Activated naive CD4-positive, alpha-beta T cell treated with anti-CD3 and anti-CD28 coated beads, Interleukin-2, amount 50 U/mL, for 72 hours (primary cell): ENCODE measurements around the gene OSBPL10. TPM values are rescaled to one million over a fixed set of nuclear protein-coding genes. Genes with fewer than 3 reads are reported as not detected.
A peak's percentile ranks its signal among the peaks of the same experiment; 100 is the strongest.
"Not testable (repeated sequence)": the region's sequence is repeated elsewhere in the genome, so short reads cannot be mapped to it uniquely, and the experiment has no call there.

Experiments
- ATAC-seq, 2 donors: fragments of 150-1000 bp; cut with Tn5 transposase; 2 replicates each; pipeline ENCODE4 v1.10.0; 2021; ENCODE audit warnings: mild to moderate bottlenecking in 2 of 2, moderate library complexity in 2 of 2
- DNase-seq, 2 donors: peaks; one replicate each; pipeline ENCODE4 v3.0.0; 2021 to 2022; ENCODE audit warnings: low spot score in 2 of 2
- H3K27ac Mint-ChIP-seq, 2 donors: one replicate each; pipeline ENCODE4 v1.8.0; 2022; ENCODE audit warnings: mild to moderate bottlenecking in 2 of 2, mixed read lengths in 2 of 2
- H3K36me3 Mint-ChIP-seq, 2 donors: one replicate each; pipeline ENCODE4 v1.8.0; 2022; ENCODE audit warnings: mixed read lengths in 2 of 2
- H3K9me3 Mint-ChIP-seq, 2 donors: one replicate each; pipeline ENCODE4 v1.8.0; 2022; ENCODE audit warnings: mixed read lengths in 2 of 2
- total RNA-seq, 2 donors: library from RNA; stranded (reverse); gene quantifications; one replicate each; pipeline ENCODE4 v1.2.3, GENCODE V29; 2022

The OSBPL10 gene
- total RNA-seq, 2 donors from 2014 or later, result 1.1 to 32.6 TPM

DNA sequence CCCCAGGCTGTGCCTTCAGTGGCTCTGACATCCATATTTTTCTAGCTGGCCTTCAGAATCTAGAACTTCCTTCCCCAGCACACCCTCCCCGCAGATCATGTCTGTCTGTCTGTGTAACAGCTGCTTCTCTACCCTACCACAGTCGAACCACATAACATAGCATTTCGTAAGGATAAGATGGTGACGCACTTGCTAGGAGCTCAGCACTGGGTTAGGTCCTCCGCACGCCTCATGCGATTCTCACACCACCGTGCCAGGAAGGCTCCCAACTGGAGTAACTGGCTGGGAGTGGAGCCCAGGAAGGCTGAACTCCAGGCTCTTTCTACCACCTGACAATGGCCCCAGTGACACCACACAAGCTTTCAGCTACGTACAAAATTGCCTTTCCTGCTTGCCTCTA, 279.8 kb downstream of the OSBPL10 start:
- H3K9me3 Mint-ChIP-seq, result no peaks in the 10 kb centered on the region

DNA sequence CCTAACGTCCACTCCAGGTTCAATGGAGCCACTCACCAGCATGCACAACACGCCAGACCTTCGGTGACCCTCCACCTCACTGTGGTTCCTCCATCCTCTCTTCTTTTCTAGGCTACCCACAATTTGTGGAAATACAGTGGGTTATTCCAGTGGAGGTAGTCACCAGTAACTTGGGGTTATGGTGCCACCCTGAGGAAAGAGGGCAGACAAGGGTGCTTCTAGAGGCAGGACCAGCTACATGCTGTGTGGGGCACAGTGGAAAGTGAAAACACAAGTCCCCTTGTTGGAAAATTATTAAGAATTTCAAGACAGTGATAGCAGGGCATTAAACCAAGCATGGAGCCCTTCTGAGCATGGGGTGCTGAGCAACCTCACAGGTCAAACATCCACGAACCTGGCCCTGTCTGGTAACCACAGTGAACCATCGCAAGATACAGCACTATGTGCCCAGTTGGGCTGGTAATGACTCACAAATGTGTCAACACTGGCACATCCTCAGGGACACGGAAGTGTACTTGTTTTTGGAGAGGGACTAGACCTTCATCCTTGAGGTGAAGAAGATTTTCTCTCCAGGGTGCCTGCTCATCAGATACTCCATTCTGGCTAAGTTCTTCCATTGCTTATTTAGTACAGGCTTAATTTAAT, 281.6 kb downstream of the OSBPL10 start:
- Mint-ChIP-seq H3K9me3 (no peaks in the 10 kb centered on the region), H3K36me3 (peaks cover 0 to 9% of the 10 kb centered on the region in 2 donors), H3K27ac (no peak overlapping the region)
- no peak for DNase-seq
- no peak for ATAC-seq

More for the DNA sequence above, 279.8 kb downstream of the OSBPL10 start:
- no peak overlapping the region for H3K27ac Mint-ChIP-seq
- H3K36me3 Mint-ChIP-seq, result peaks cover 0 to 9% of the 10 kb centered on the region in 2 donors
- DNase-seq (no peak), ATAC-seq (no peak)

DNA sequence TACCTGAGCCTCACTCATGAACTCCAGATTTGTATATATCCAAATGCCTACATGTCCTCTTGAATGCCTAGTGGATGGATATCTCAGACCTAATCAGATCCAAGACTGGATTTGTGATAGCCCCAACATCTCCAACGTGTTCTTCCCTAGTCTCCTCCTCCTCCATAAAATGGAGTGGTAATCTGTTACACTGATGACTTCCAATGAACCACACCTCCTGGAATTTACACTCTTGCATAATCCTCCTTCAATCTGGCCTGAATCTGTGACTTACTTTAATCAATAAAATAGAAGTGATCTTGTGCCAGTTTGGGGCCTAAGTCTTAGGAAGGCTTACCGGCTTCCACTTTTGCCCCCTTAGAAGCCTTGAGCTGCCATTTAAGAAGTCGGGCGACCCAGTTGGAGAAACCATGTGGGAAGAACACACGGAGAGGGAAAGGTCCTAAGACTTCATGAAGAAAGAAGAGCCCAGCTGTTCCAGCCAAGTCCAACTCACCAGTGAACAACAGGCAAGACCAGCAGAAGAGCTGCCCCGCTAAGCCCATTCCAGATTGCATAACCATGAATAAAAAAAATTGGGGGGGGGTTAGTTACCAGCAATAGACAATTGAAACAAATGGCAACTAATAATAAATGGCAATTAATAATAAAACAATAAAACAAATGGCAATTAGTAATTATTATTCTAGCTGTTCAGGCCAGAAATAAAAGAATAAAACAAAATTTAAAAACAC, 284.1 kb downstream of the OSBPL10 start:
- no peak overlapping the region for H3K27ac Mint-ChIP-seq
- ATAC-seq (no peak), DNase-seq (no peak)
- H3K9me3 Mint-ChIP-seq, result no peaks in the 10 kb centered on the region
- H3K36me3 Mint-ChIP-seq, result peaks cover 0 to 9% of the 10 kb centered on the region in 2 donors

DNA sequence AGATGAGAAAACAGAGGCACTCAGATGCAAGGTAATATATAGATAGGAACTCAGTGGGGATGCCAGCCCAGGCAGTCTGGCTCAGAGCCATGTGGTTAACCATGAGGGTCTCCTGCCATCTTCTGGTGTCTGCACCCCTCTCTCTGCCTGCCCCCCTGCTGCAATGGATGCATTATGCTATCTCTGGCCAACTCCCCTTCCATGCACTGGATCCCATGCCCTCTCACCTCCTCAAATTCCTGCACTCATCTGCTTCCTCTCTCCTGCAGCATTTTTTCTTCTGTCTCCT, 285.1 kb downstream of the OSBPL10 start:
- DNase-seq (no peak), ATAC-seq (peak in 1 of 2 donors; percentile 26)
- no peaks in the 10 kb centered on the region for H3K9me3 Mint-ChIP-seq
- H3K36me3 Mint-ChIP-seq, result peaks cover 0 to 13% of the 10 kb centered on the region in 2 donors
- no peak overlapping the region for H3K27ac Mint-ChIP-seq

DNA sequence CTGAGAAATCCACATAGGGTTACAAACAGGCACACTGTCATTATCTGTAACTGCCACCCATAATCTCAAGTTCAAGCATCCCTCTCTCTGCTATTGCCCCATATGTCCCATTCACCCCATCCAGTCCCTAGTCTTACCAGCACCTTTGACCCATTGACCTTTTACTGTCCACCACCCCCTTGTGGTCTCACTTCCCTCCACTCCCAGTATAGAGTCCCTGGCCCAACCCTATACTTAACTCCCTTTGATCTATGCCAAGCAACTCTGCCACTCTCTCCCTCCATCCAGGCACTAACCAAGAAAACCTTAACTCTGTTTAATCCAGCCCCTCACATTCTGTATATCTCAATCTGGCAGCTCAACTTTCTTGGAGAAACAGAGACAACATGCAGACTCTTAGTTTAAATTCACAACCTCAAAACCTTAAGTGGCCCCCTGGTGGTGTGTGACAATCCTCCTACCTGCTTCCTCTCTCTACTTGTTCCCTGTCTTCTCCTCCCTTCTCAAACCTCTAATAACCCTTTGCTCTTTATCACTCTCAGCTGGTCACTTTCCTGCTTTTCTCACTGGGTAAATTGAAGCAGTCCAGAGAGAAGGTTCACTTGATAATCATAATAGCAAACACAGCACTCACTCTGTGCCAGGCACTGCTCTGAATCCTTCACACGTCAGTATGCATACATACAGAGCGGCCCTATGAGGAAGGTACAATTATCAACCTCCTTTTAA, 285.6 kb downstream of the OSBPL10 start:
- peak in 1 of 2 donors; percentile 44 for ATAC-seq
- DNase-seq, result peak in 1 of 2 donors; percentile 30
- Mint-ChIP-seq H3K27ac (no peak overlapping the region), H3K9me3 (no peaks in the 10 kb centered on the region), H3K36me3 (peaks cover 4 to 18% of the 10 kb centered on the region in 2 donors)

DNA sequence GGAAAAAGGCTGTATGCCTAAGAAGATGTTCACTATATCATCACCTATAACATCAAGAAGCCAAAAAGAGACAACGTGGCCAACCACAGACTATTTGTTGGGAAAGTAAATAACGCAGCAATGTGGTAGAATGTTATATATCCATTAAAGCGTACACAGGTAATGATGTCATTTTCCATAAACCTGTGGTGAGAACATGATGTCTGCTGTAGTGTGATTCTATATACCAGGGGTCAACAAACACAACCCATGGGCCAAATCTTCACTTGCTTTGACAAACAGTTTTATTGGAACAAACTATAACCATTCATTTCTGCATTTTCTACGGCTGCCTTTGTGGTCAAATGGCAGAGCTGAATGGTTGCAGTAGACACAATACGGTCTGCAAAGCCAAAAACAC, 287.7 kb downstream of the OSBPL10 start:
- ATAC-seq, result no peak
- H3K9me3 Mint-ChIP-seq, result peaks cover 10 to 12% of the 10 kb centered on the region in 2 donors
- H3K36me3 Mint-ChIP-seq, result peaks cover 15 to 27% of the 10 kb centered on the region in 2 donors
- DNase-seq, result no peak
- no peak overlapping the region for H3K27ac Mint-ChIP-seq

DNA sequence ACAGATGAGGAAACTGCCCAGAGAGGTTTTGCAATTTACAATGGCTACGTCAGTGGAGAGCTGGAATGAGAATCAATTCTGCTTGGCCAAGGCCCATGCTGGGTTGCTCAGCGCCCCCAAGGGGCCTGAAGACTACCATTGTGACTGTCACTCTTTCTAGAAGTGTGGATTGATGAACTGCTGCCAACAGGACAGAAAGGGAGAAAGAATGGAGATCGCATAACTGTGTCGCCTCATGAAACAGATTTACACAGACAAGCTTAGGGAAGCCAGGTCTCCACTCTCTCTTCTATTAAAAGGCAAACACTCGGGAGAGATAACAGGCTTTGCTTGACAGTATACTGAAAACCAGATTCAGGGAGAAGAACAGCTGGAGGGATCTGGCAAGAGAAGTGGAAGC, 288.3 kb downstream of the OSBPL10 start:
- Mint-ChIP-seq H3K36me3 (peaks cover 15 to 26% of the 10 kb centered on the region in 2 donors), H3K9me3 (peaks cover 10 to 15% of the 10 kb centered on the region in 2 donors), H3K27ac (no peak overlapping the region)
- ATAC-seq (no peak), DNase-seq (no peak)

DNA sequence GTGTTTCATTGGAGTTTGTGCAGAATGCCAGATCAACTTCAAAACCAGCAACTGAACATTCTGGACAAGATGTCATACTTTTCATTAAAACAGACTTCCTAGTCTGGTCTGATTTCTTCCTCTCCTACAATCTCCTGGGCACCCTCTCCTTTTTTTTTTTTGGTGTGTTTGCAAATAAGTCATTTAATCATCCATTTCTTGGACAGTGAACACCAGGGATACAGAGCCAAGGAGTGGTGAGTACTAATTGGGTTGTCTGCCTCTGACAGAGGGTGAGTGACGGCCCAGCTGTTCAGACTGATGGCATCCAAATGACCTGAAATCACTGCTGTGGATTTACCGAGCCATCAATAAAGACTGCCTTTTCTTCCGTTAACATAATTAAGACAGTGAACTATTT, 290.3 kb downstream of the OSBPL10 start:
- no peak for DNase-seq
- no peak for ATAC-seq
- Mint-ChIP-seq H3K9me3 (peaks cover 10 to 15% of the 10 kb centered on the region in 2 donors), H3K27ac (no peak overlapping the region), H3K36me3 (peaks cover 15 to 26% of the 10 kb centered on the region in 2 donors)

DNA sequence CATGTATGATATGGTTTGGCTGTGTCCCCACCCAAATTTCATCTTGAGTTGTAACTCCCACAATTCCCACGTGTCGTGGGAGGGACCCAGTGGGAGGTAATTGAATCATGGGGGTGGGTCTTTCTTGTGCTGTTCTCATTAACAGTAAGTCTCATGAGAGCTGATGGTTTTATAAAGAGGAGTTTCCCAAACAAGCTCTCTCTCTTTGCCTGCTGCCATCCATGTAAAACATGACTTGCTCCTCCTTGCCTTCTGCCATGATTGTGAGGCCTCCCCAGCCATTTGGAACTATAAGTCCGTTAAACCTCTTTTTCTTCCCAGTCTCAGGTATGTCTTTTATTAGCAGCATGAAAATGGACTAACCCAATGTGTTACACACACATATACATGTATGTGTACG, 291.5 kb downstream of the OSBPL10 start:
- Mint-ChIP-seq H3K36me3 (peaks cover 15 to 26% of the 10 kb centered on the region in 2 donors), H3K27ac (peak overlapping the region in 1 of 2 donors; percentile 13), H3K9me3 (peaks cover 10 to 15% of the 10 kb centered on the region in 2 donors)
- not testable (repeated sequence) for DNase-seq, ATAC-seq

DNA sequence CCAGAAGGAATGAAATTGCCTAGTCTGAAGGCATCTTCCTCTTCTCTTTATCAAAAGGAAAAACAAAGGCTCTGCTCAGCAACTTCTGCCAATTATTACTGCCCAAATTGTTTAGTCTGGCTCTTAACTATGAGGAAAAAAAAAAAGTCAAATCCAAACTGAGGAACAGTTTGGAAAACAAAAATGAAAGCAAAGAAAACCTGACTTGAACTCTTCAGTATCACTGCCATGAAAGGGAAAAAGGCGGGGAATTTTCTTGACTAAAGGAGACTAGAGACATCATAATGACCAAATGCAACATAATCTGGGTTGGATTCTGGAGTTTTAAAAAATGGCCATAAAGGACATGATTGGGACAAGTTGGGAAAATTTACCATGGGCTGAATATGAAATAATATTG, 292.1 kb downstream of the OSBPL10 start:
- Mint-ChIP-seq H3K27ac (peak overlapping the region; percentile 13 to 25), H3K9me3 (peaks cover 10 to 15% of the 10 kb centered on the region in 2 donors), H3K36me3 (peaks cover 15 to 27% of the 10 kb centered on the region in 2 donors)
- DNase-seq, result no peak
- ATAC-seq, result no peak

DNA sequence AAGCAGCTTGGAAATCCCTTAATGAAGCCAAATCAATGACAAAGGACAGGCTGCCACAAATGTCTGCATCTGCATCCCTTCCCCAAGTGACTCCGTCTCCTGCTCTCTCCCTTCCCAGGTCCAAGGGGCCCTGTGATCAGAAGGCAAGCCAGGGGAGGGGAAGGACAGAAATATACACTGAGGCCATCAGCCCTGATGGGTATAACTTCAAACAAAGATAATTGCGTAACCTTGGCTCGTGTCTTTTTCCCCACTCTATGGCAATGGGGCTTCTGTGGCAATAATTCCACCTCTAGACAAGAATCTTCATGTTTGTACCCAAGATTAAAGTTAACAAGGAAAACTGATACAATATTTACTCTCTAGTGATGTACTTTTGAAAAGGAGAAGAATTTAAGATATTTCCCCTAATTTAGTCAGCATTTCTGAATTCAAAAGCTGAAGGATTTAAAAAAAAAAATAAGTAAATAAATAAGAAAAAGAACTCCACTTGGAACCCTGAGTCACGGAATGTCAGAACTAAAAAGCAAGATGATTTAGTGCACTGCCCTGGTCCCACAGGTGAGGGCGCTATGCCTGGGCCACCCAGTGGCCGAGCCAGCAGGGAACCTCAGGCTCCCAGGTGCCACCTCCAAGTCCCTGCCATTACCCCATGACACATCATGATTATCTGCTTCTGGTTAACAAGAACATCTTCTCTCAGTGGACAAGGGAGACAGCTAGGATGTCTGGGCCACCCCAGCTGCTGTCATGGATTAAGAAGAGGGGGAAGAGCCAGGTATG, 293.9 kb downstream of the OSBPL10 start:
- no peak for ATAC-seq

DNA sequence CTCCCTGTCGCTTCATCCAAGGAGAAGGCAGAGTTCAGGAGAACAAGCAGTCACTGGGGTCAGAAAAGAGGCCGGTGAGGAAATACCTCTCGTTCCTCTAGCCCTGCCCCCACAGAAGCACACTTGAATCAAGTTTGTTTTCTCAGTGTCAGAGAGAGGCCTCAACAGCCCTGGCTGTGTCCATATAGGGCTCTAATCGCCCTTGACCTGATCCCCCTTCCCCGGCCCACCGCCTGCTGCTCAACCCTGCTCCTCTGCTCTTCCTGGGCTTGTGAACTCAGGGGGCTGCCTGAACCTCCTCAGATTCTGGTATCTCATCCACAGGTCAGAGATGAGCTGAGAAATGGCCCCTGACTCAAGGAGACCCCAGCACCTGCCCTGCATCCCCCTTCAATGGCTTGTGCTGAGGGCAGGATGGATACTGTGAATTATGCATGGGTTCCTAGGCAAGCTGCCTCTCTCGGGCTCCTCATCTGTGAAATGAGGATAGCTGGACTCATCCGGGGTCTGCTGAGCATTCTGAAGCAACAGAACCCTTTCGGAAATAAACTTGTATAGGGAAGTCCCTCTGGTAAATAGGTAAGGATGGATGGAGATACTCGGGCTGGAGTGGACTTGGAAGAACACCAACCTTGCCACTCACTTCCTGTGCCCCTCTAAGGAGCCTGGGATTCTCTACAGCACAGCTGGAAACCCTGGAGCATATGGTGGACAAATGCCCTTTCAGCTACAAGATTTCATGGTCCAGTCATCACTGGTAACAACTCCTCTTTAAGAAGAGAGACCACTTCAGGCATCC, 300.8 kb downstream of the OSBPL10 start:
- DNase-seq, result no peak
- H3K9me3 Mint-ChIP-seq, result no peaks in the 10 kb centered on the region
- peak overlapping the region in 1 of 2 donors; percentile 31 for H3K27ac Mint-ChIP-seq
- peaks cover 0 to 8% of the 10 kb centered on the region in 2 donors for H3K36me3 Mint-ChIP-seq
- no peak for ATAC-seq

More for the DNA sequence above, 293.9 kb downstream of the OSBPL10 start:
- Mint-ChIP-seq H3K9me3 (peaks cover 10 to 15% of the 10 kb centered on the region in 2 donors), H3K36me3 (peaks cover 15 to 34% of the 10 kb centered on the region in 2 donors), H3K27ac (peak overlapping the region in 1 of 2 donors; percentile 51)
- DNase-seq, result no peak

DNA sequence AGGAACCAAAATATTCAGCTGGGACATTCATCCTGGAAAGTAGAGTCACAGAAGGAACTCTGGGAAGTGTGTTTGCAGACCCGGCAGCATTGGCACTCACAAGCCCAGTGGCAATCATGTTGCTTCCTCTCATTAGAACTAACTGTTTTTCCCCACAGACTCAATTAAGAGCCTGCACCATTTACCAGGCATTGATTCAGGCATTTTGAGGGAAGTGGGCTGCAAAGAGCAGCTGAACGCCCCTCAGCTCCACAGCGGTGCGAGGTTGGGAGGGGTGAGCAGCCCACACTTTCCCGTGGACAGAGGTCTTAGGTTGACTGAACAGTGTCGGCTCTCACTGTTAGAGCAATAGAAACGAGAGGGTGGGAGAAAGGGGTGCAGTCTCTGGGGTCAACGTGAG, 304.5 kb downstream of the OSBPL10 start:
- H3K9me3 Mint-ChIP-seq, result peaks cover 0 to 7% of the 10 kb centered on the region in 2 donors
- H3K36me3 Mint-ChIP-seq, result no peaks in the 10 kb centered on the region
- H3K27ac Mint-ChIP-seq, result no peak overlapping the region
- no peak for ATAC-seq
- no peak for DNase-seq

DNA sequence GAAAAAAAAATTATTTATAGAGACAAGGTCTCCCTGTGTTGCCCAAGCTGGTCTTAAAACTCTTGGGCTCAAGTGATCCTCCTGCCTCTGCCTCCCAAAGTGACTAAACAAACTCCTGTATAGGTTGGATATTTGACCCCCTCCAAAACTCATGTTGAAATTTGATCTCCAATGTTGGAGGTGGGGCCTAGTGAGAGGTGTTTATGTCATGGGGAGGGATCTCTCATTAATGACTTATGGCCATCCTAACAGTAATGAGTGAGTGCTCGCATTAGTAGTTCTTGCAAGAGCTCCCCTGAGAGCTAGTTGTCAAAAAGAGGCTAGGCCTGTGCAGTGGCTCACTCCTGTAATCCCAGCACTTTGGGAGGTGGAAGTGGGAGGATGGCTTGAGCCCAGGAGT, 307.1 kb downstream of the OSBPL10 start:
- peaks cover 0 to 10% of the 10 kb centered on the region in 2 donors for H3K9me3 Mint-ChIP-seq
- DNase-seq (no peak), ATAC-seq (no peak)
- no peak overlapping the region for H3K27ac Mint-ChIP-seq
- peaks cover 0 to 5% of the 10 kb centered on the region in 2 donors for H3K36me3 Mint-ChIP-seq

DNA sequence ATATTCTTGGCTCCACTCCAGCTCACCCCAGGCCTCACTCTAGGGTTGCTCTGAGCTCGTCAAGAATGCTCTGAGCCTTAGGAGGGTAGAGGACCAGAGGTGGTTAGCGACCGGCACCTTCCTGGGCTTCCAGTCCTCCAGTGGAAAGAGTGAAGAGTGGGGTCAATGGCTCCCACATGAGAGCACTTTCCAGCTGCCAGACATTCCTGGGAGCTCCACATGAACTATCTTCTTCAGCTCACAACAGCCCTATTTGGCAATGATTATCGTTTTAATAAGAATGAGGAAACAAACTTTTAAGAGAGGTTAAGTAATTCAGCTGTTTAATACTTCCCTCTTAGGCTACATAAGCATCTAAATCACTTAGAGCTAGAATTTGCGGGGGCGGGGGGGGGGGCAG, 309.1 kb downstream of the OSBPL10 start:
- H3K9me3 Mint-ChIP-seq, result peaks cover 0 to 10% of the 10 kb centered on the region in 2 donors
- no peak overlapping the region for H3K27ac Mint-ChIP-seq
- no peak for DNase-seq
- H3K36me3 Mint-ChIP-seq, result peaks cover 0 to 5% of the 10 kb centered on the region in 2 donors
- ATAC-seq, result no peak

DNA sequence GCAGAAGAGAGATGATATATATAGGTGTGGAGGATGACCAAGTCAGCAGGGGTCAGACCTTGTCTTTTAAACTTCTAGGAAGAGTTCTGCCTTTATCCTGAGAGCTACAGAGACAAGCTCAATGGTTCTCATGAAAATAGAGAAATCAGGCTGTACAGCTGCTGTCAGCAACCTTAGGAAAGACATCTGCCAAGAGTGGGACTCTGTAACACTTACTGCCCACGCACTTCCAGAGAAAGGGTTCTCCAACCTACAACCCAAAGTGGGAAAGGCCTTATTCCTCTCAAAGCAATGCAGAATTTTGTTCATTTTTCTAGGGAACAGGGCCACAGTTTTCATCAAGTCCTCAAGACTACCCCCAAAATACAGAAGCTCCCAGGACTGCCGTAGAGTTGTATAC, 309.6 kb downstream of the OSBPL10 start:
- ATAC-seq (no peak), DNase-seq (no peak)
- H3K27ac Mint-ChIP-seq, result no peak overlapping the region
- peaks cover 0 to 10% of the 10 kb centered on the region in 2 donors for H3K9me3 Mint-ChIP-seq
- peaks cover 0 to 5% of the 10 kb centered on the region in 2 donors for H3K36me3 Mint-ChIP-seq
